ENCODE results near the gene MAPKAPK2.
"Not testable (repeated sequence)": the region's sequence is repeated elsewhere in the genome, so short reads cannot be mapped to it uniquely, and the experiment has no call there.

- TF ChIP-seq ZNF792 (tag by site-specific recombination; IDR thresholded peaks at IDR 0.05); ZNF366 (tag by site-specific recombination; conservative IDR thresholded peaks at IDR 0.05); BCL11A (tag by site-specific recombination; IDR thresholded peaks at IDR 0.05; ENCODE audit: low read depth); OVOL3 (tag by site-specific recombination; IDR thresholded peaks at IDR 0.05); ZNF544 (tag by site-specific recombination; IDR thresholded peaks at IDR 0.05); ATF2 (tag by site-specific recombination; IDR thresholded peaks at IDR 0.05; ENCODE audit: low read depth); CTCF (tag by site-specific recombination; IDR thresholded peaks at IDR 0.05); ZNF184 (tag by site-specific recombination; IDR thresholded peaks at IDR 0.05); YY1 (tag by site-specific recombination; IDR thresholded peaks at IDR 0.05); ZBTB26 (tag by site-specific recombination; optimal IDR thresholded peaks at IDR 0.05); KLF16 (tag by site-specific recombination; IDR thresholded peaks at IDR 0.05); TSHZ1 (tag by site-specific recombination; IDR thresholded peaks at IDR 0.05; ENCODE audit: borderline replicate concordance); ELK4 (IDR thresholded peaks at IDR 0.05; ENCODE audit: borderline replicate concordance, low read depth, low read length); ZNF10 (tag by site-specific recombination; IDR thresholded peaks at IDR 0.05): not testable (repeated sequence)
Measured at GRCh38 chr1:206778911-206779310, 94.2 kb downstream of the MAPKAPK2 start.

All from HEK293 (cell line).